Activated CD8-positive, alpha-beta T cell treated with anti-CD3 and anti-CD28 coated beads for 36 hours (primary cell): ENCODE measurements around the gene TPRG1L. TPM values are rescaled to one million over a fixed set of nuclear protein-coding genes. Genes with fewer than 3 reads are reported as not detected.
"Not testable (repeated sequence)": the region's sequence is repeated elsewhere in the genome, so short reads cannot be mapped to it uniquely, and the experiment has no call there.

ENCODE experiments used
- ATAC-seq: fragments of 200-7000 bp; cut with Tn5 transposase; one replicate; pipeline ENCODE4 v1.10.0; 2021; ENCODE audit warnings: mild to moderate bottlenecking, moderate library complexity
- CTCF ChIA-PET: fragments of 350-600 bp; sonication (Branson Sonifier 250); formaldehyde crosslinking; loops from one replicate; lab custom pipeline; 2021; ENCODE audit warnings: antibody characterized with exemption; lab: Charles Lee
- POLR2A ChIA-PET: fragments of 350-600 bp; sonication (Branson Sonifier 250); formaldehyde crosslinking; loops from one replicate; lab custom pipeline; 2021; ENCODE audit warnings: antibody characterized with exemption; lab: Charles Lee
- DNase-seq: peaks from one replicate; pipeline ENCODE4 v3.0.0-alpha.2; 2020
- H3K27ac Mint-ChIP-seq: one replicate; pipeline ENCODE4 v1.8.0; 2021; ENCODE audit warnings: mild to moderate bottlenecking, mixed read lengths
- H3K27me3 Mint-ChIP-seq: one replicate; pipeline ENCODE4 v1.8.0; 2021; ENCODE audit warnings: mixed read lengths
- H3K36me3 Mint-ChIP-seq: one replicate; pipeline ENCODE4 v1.8.0; 2021; ENCODE audit warnings: low read depth, mixed read lengths
- H3K4me1 Mint-ChIP-seq: one replicate; pipeline ENCODE4 v1.8.0; 2021; ENCODE audit warnings: low read depth, mixed read lengths
- H3K4me3 Mint-ChIP-seq: one replicate; pipeline ENCODE4 v1.8.0; 2021; ENCODE audit warnings: mild to moderate bottlenecking, moderate library complexity, mixed read lengths
- H3K9me3 Mint-ChIP-seq: one replicate; pipeline ENCODE4 v1.8.0; 2021; ENCODE audit warnings: mixed read lengths
- intact Hi-C: fragments of 100-400 bp; cut with micrococcal nuclease; formaldehyde crosslinking; loops from one replicate; pipeline ENCODE4 v1.10.0; 2022
- total RNA-seq, 2 experiments: library from RNA; stranded (reverse); gene quantifications; one replicate each; pipeline ENCODE4 v1.2.3, GENCODE V29; 2021
- TF ChIP-seq, protein P1 (sequence below): fragments of 200-600 bp; IDR thresholded peaks from one replicate; pipeline ENCODE4 v1.8.0; 2022; ENCODE audit warnings: antibody characterized with exemption, mild to moderate bottlenecking

The TPRG1L gene
- total RNA-seq, 2 experiments from 2014 or later = 6.1 to 6.2 TPM

DNA sequence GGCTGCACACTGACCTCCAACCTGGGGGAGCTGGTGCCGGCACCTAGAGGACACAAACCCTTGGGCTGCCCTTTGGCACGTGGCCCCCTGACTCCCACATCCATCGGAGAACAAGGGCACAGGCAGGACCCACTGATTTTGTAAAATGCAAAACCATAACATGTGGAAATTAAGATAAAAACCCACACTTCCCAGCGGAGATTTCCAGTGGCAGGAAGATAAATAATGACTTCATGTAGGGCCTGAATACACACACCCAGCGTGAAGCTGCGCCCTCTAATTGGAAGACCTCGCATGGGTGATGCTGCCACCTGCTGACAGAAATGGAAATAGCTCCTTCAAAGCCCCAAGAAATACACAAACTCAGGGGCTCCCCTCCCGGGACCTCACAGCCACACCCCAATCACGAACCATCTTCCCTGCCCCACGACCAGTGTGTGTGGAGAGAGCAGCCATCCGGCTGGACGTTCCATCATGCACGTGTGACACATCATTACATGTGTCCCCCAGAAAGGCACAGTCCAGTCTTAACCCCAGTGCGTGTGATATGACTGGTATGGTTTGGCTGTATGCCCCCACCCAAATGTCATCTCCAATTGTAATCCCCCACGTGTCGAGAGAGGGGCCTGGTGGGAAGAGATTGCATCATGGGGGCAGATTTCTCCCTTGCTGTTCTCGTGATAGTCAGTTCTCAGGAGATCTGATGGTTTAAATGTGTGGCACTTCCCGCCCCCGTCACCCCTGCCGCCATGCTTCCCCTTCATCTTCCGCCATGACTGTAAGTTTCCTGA, 5.7 kb upstream of the TPRG1L start:
- ChIA-PET CTCF (interaction anchor here (0.7 to 5.7 kb wide), 23 partner anchors 10 to 166 kb away, joined by 3 to 40 read pairs (median 5); no protein-coding TSS in a partner anchor), POLR2A (no interaction called here)
- peak overlapping the region; percentile 31 for H3K4me3 Mint-ChIP-seq
- no peaks in the 10 kb centered on the region for H3K9me3 Mint-ChIP-seq
- DNase-seq (peak; percentile 88), ATAC-seq (peak; percentile 94)
- peaks cover 23% of the 10 kb centered on the region for H3K4me1 Mint-ChIP-seq
- H3K27ac Mint-ChIP-seq = peak overlapping the region; percentile 6
- TF ChIP-seq, protein P1, sequence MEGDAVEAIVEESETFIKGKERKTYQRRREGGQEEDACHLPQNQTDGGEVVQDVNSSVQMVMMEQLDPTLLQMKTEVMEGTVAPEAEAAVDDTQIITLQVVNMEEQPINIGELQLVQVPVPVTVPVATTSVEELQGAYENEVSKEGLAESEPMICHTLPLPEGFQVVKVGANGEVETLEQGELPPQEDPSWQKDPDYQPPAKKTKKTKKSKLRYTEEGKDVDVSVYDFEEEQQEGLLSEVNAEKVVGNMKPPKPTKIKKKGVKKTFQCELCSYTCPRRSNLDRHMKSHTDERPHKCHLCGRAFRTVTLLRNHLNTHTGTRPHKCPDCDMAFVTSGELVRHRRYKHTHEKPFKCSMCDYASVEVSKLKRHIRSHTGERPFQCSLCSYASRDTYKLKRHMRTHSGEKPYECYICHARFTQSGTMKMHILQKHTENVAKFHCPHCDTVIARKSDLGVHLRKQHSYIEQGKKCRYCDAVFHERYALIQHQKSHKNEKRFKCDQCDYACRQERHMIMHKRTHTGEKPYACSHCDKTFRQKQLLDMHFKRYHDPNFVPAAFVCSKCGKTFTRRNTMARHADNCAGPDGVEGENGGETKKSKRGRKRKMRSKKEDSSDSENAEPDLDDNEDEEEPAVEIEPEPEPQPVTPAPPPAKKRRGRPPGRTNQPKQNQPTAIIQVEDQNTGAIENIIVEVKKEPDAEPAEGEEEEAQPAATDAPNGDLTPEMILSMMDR = peak; percentile 92
- H3K36me3 Mint-ChIP-seq = no peaks in the 10 kb centered on the region
- no peaks in the 10 kb centered on the region for H3K27me3 Mint-ChIP-seq
- intact Hi-C loops = loop anchor here (2.0 kb wide), 1 partner anchor 54 kb away; no protein-coding TSS in a partner anchor

DNA sequence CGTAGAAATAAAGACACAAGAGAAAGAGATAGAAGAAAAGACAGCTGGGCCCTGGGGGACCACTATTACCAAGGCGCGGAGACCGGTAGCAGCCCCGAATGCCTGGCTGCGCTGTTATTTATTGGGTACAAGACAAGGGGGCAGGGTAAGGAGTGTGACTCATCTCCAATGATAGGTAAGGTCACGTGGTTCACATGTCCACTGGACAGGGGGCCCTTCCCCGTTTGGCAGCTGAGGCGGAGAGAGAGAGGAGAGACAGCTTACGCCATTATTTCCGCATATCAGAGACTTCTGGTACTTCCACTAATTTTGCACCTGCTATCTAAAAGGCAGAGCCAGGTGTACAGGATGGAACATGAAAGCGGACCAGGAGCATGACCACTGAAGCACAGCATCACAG, 4.1 kb upstream of the TPRG1L start:
- no peak overlapping the region for H3K27ac Mint-ChIP-seq
- DNase-seq (no peak), ATAC-seq (no peak)
- H3K9me3 Mint-ChIP-seq = no peaks in the 10 kb centered on the region
- no peaks in the 10 kb centered on the region for H3K36me3 Mint-ChIP-seq
- ChIA-PET POLR2A (no interaction called here), CTCF (interaction anchor here (0.9 to 5.7 kb wide), 15 partner anchors 8 to 167 kb away, joined by 3 to 40 read pairs (median 7); partner anchors contain the start of genes ARHGEF16 and WRAP73)
- H3K4me1 Mint-ChIP-seq = peaks cover 24% of the 10 kb centered on the region
- intact Hi-C loops = loop anchor here (2.0 kb wide), 1 partner anchor 130 kb away; no protein-coding TSS in a partner anchor
- no peaks in the 10 kb centered on the region for H3K27me3 Mint-ChIP-seq
- no peak overlapping the region for H3K4me3 Mint-ChIP-seq
- TF ChIP-seq, protein P1 = no peak

DNA sequence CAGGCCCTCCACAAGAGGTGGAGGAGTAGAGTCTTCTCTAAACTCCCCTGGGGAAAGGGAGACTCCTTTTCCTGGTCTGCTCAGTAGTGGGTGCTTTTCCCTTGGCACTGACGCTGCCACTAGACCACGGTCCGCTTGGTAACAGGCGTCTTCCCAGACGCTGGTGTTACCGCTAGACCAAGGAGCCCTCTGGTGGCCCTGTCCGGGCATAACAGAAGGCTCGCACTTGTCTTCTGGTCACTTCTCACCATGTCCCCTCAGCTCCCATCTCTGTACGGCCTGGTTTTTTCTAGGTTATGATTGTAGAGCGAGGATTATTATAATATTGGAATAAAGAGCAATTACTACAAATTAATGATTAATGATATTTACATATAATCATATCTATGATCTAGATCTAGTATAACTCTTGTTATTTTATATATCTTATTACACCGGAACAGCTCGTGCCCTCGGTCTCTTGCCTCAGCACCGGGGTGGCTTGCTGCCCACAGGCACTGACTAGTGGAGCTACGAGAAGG, 3.6 kb upstream of the TPRG1L start:
- H3K27me3 Mint-ChIP-seq, ATAC-seq, H3K27ac Mint-ChIP-seq, H3K36me3 Mint-ChIP-seq, DNase-seq, H3K9me3 Mint-ChIP-seq, H3K4me3 Mint-ChIP-seq, POLR2A ChIA-PET: not testable (repeated sequence)
- CTCF ChIA-PET = interaction anchor here (0.9 to 5.7 kb wide), 14 partner anchors 14 to 168 kb away, joined by 3 to 40 read pairs (median 6); partner anchors contain the start of genes ARHGEF16 and WRAP73
- peaks cover 27% of the 10 kb centered on the region for H3K4me1 Mint-ChIP-seq
- intact Hi-C loops = loop anchor here (2.0 kb wide), 1 partner anchor 130 kb away; no protein-coding TSS in a partner anchor
- TF ChIP-seq, protein P1 = peak; percentile 68

DNA sequence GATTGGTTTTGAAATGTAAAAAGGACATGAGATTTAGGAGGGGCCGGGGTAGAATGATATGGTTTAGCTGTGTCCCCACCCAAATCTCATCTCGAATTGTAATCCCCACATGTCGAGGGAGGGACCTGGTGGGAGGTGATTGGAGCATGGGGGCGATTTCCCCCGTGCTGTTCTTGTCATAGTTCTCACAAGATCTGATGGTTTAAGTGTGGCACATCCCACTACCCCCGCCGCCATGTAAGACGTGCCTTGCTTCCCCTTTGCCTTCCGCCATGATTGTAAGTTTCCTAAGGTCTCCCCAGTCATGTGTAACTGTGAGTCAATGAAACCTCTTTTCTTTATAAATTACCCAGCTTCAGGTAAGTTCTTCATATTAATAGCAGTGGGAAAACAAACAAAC, 2.7 kb upstream of the TPRG1L start:
- CTCF ChIA-PET = interaction anchor here (1.1 to 5.7 kb wide), 8 partner anchors 15 to 169 kb away, joined by 3 to 40 read pairs (median 14); partner anchors contain the start of gene ARHGEF16
- H3K4me1 Mint-ChIP-seq = peaks cover 27% of the 10 kb centered on the region
- H3K4me3 Mint-ChIP-seq, DNase-seq, H3K27me3 Mint-ChIP-seq, POLR2A ChIA-PET, H3K27ac Mint-ChIP-seq, H3K36me3 Mint-ChIP-seq, H3K9me3 Mint-ChIP-seq, intact Hi-C loops, ATAC-seq: not testable (repeated sequence)

DNA sequence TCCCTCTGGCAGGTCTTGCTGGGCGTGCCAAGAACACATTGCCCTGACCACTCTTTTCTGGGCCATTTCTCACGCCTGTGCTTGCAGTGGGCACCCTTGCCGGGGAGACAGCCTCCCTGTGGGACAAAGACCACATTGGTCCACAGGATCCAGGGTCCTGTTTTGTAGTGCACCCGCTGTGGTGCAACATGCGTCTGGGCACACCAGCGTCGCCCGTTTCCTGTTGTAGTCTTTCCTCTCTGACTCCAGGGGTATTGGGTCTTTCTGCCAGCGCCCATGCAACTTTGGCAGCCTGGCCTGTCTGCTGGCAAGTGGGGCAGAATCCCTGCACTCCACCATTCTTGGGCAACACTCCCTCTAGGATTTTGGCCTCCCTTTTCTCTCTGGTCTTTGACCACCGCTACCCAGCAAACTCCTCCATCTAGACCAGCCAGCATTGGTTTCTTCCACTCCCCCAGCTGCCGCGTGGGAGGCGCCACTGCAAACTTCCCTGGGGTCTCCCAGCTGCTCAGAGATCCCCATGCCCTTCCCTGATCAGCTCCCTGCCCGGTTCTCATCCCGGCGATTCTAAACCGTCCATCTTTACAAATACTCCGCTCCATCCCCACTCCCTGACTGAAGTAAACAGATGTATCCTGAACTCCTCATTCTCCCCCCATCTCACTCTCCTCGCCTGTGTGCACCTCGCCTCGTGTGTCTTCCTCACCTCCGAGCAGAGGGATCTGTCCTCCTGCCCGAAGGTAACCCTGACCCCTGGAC, 1.2 kb upstream of the TPRG1L start:
- ChIA-PET CTCF (interaction anchor here (1.1 to 5.7 kb wide), 6 partner anchors 59 to 171 kb away, joined by 3 to 34 read pairs (median 4); no protein-coding TSS in a partner anchor), POLR2A (interaction anchor here (1.4 kb wide), 1 partner anchor 28 kb away, joined by 3 read pairs; no protein-coding TSS in a partner anchor)
- Mint-ChIP-seq H3K4me1 (peaks cover 27% of the 10 kb centered on the region), H3K36me3 (no peaks in the 10 kb centered on the region), H3K27ac (peak overlapping the region; percentile 73), H3K27me3 (no peaks in the 10 kb centered on the region), H3K9me3 (no peaks in the 10 kb centered on the region), H3K4me3 (peak overlapping the region; percentile 85)
- ATAC-seq (no peak), DNase-seq (no peak)
- TF ChIP-seq, protein P1 = no peak
- intact Hi-C loops = no loop called here
